Tibial nerve (tissue), 4 donors: ENCODE data around the gene CLOCK. TPM values are rescaled to one million over a fixed set of nuclear protein-coding genes. Genes with fewer than 3 reads are reported as not detected.

Source experiments
- DNase-seq, 2 donors: peaks; one replicate each; pipeline ENCODE4 v3.0.0-alpha.2; 2019; ENCODE audit warnings: low spot score in 2 of 2
- H3K27ac ChIP-seq, 4 donors: fragments of 200-600 bp; sonication (generic) in 3 of 4; one replicate each; pipeline ENCODE4 v1.5.1; 2017 to 2019; ENCODE audit warnings: mild to moderate bottlenecking in 1 of 4
- H3K27me3 ChIP-seq, 2 donors: fragments of 200-600 bp; sonication (generic) in 1 of 2; one replicate each; pipeline versions ENCODE4 v1.5.1 to v1.6.0; 2017 to 2019
- H3K36me3 ChIP-seq, 3 donors: fragments of 200-600 bp; sonication (generic); one replicate each; pipeline ENCODE4 v1.5.1; 2018 to 2019
- H3K4me1 ChIP-seq, 4 donors: fragments of 200-600 bp; sonication (generic) in 3 of 4; one replicate each; pipeline ENCODE4 v1.5.1; 2017 to 2019
- H3K4me3 ChIP-seq, 4 donors: fragments of 200-600 bp; sonication (generic) in 3 of 4; one replicate each; pipeline ENCODE4 v1.5.1; 2017 to 2019; ENCODE audit warnings: mild to moderate bottlenecking in 1 of 4, moderate library complexity in 1 of 4
- H3K9me3 ChIP-seq, 4 donors: fragments of 200-600 bp; sonication (generic) in 3 of 4; one replicate each; pipeline ENCODE4 v1.5.1; 2017 to 2019
- EP300 ChIP-seq, 2 donors: sonication (generic); formaldehyde crosslinking; IDR thresholded peaks; one replicate each; pipeline ENCODE4 v1.6.1; 2017; ENCODE audit warnings: antibody characterized with exemption in 2 of 2, mild to moderate bottlenecking in 1 of 2
- POLR2A ChIP-seq, 2 donors: fragments of 450-650 bp; IDR thresholded peaks; one replicate each; pipeline ENCODE4 v1.6.1; 2017; ENCODE audit warnings: antibody characterized with exemption in 2 of 2, mild to moderate bottlenecking in 2 of 2, moderate library complexity in 2 of 2
- WGBS, 2 donors: methylation state at CpG; one replicate each; pipeline ENCODE4 v1.1.5; 2018; 5-methylcytosine and 5-hydroxymethylcytosine counted together
- total RNA-seq, 4 donors: library from RNA; depleted of rRNA; stranded (reverse); fragments of >200 nt; gene quantifications; one replicate each; pipeline ENCODE4 v1.1.0, GENCODE V29; 2016
- TF ChIP-seq, protein P1 (sequence below), 5 experiments: fragments of 200-600 bp in 3 of 5; fragments of 450-650 bp in 2 of 5; sonication (generic) in 3 of 5; IDR thresholded peaks; one replicate each; pipeline ENCODE4 v1.5.1; 2016 to 2019; ENCODE audit warnings: antibody characterized with exemption in 5 of 5, mild to moderate bottlenecking in 3 of 5, moderate library complexity in 2 of 5

The CLOCK gene
- total RNA-seq, 4 donors from 2014 or later, result 17.8 to 48.0 (median 27.6) TPM

DNA sequence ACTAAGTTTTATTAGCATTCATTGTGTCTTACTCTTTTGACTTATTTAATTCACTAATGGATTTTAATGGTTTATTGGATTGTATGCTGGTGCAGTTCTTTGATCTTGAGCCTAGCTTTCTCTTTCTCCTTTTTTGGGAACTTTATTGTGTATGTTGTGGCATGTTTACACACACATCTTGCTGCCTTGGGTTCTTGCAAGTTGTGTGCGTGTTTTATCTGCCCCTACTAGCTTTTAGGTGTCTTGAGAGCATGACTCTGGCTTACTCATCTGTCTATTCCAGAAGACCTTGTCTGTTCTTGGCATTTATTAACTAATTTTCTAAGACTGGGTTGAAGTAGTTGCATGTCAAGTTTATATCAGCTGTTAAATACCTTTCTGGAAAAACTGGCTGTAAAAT lies 148.2 kb downstream of the CLOCK start:
- no peak for DNase-seq
- Histone ChIP-seq H3K4me3 (peak overlapping the region in 3 of 4 donors; percentile 81 to 99 (median 95)), H3K4me1 (peaks cover 0 to 50% (median 24%) of the 10 kb centered on the region in 4 donors), H3K27me3 (no peaks in the 10 kb centered on the region), H3K27ac (peak overlapping the region; percentile 92 to 100 (median 99)), H3K9me3 (no peaks in the 10 kb centered on the region), H3K36me3 (peaks cover 0 to under 1% (median 0%) of the 10 kb centered on the region in 3 donors)
- 55 to 71% methylated on average over 1 of the region's 1 CpG for WGBS, 2 donors
- TF ChIP-seq, protein P1, sequence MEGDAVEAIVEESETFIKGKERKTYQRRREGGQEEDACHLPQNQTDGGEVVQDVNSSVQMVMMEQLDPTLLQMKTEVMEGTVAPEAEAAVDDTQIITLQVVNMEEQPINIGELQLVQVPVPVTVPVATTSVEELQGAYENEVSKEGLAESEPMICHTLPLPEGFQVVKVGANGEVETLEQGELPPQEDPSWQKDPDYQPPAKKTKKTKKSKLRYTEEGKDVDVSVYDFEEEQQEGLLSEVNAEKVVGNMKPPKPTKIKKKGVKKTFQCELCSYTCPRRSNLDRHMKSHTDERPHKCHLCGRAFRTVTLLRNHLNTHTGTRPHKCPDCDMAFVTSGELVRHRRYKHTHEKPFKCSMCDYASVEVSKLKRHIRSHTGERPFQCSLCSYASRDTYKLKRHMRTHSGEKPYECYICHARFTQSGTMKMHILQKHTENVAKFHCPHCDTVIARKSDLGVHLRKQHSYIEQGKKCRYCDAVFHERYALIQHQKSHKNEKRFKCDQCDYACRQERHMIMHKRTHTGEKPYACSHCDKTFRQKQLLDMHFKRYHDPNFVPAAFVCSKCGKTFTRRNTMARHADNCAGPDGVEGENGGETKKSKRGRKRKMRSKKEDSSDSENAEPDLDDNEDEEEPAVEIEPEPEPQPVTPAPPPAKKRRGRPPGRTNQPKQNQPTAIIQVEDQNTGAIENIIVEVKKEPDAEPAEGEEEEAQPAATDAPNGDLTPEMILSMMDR (IDR thresholded peaks at IDR 0.05), result no peak

DNA sequence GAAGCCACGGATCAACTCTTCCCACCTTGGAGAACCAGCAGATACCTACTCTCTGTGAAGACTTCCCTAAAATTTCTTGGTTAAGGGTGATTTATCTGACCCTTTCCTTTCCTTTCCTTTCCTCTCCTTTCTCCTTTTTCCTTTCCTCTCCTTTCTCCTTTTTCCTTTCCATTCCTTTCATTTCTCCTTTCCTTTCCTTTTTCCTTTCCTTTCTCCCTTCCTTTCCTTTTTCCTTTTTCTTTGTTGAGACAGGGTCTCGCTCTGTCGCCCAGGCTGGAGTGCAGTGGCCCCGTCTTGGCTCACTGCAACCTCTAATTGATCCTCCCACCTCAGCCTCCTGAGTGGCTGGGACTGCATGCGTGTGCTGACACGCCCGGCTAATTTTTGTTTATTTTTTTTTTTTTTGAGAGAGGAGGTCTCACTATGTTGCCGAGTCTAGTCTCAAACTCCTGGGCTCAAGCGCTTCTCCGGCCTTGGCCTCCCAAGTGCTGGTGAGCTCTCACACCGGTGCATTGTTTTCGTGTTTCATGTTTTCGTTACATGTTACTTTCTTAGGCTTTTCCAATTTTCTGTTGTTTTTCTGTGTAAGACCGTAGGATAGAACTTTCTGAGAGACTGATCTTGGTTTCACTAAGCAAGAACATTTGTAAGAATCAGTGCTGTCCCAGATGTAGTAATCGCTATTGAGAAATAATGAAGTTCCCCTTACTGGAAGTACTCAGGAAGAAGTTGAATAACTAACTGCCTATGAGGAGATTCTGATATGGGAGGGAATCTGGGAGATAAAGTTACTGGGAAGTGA lies 149.0 kb downstream of the CLOCK start:
- Histone ChIP-seq H3K9me3 (no peaks in the 10 kb centered on the region), H3K4me1 (peaks cover 0 to 50% (median 24%) of the 10 kb centered on the region in 4 donors), H3K4me3 (peak overlapping the region; percentile 81 to 99 (median 92)), H3K36me3 (no peaks in the 10 kb centered on the region), H3K27ac (peak overlapping the region; percentile 92 to 100 (median 99)), H3K27me3 (no peaks in the 10 kb centered on the region)
- TF ChIP-seq, protein P1 (IDR thresholded peaks at IDR 0.05), result no peak
- TF ChIP-seq EP300 (IDR thresholded peaks at IDR 0.05), result peak in 1 of 2 donors; percentile 79
- TF ChIP-seq POLR2A (IDR thresholded peaks at IDR 0.05), result no peak
- WGBS, 2 donors, result 44 to 47% methylated on average over 15 of the region's 15 CpGs
- no peak for DNase-seq

- Histone ChIP-seq H3K4me3 (peak overlapping the region; percentile 81 to 99 (median 92)), H3K4me1 (peaks cover 0 to 50% (median 24%) of the 10 kb centered on the region in 4 donors), H3K27ac (peak overlapping the region; percentile 92 to 100 (median 99)), H3K36me3 (no peaks in the 10 kb centered on the region), H3K9me3 (no peaks in the 10 kb centered on the region), H3K27me3 (no peaks in the 10 kb centered on the region)
- no peak for TF ChIP-seq POLR2A (IDR thresholded peaks at IDR 0.05)
- TF ChIP-seq, protein P1 (IDR thresholded peaks at IDR 0.05), result no peak
- TF ChIP-seq EP300 (IDR thresholded peaks at IDR 0.05), result no peak
- whole genome bisulfite sequencing, 2 donors, result 9 to 13% methylated on average over 7 of the region's 7 CpGs
- no peak for DNase-seq
Measured at GRCh38 chr4:55397126-55397436, 149.6 kb downstream of the CLOCK start.

- TF ChIP-seq, protein P1 (IDR thresholded peaks at IDR 0.05), result no peak
- TF ChIP-seq EP300 (IDR thresholded peaks at IDR 0.05) (peak in 1 of 2 donors; percentile 58), POLR2A (IDR thresholded peaks at IDR 0.05) (no peak)
- H3K4me1 ChIP-seq, result peaks cover 0 to 47% (median 24%) of the 10 kb centered on the region in 4 donors
- peak overlapping the region; percentile 81 to 99 (median 92) for H3K4me3 ChIP-seq
- 0 to 1% methylated on average over 25 to 26 of the region's 41 CpGs for WGBS, 2 donors
- peak in 1 of 2 donors; percentile 20 for DNase-seq
- peak overlapping the region; percentile 92 to 100 (median 99) for H3K27ac ChIP-seq
- H3K36me3 ChIP-seq, result no peaks in the 10 kb centered on the region
- no peaks in the 10 kb centered on the region for H3K27me3 ChIP-seq
- no peaks in the 10 kb centered on the region for H3K9me3 ChIP-seq
Measured at GRCh38 chr4:55396308-55397125, 150.2 kb downstream of the CLOCK start.
